ENCODE measurements around the gene PLA2R1.

GRCh38 chr2:159913900-159914299, 148.5 kb downstream of the PLA2R1 start:
- TF ChIP-seq KLF10 (tag by site-specific recombination; IDR thresholded peaks at IDR 0.05) (no peak), CTCF (tag by site-specific recombination; IDR thresholded peaks at IDR 0.05) (no peak), ZNF768 (tag by site-specific recombination; IDR thresholded peaks at IDR 0.05) (no peak)
